ENCODE data around the gene STRA6. TPM values are rescaled to one million over a fixed set of nuclear protein-coding genes. Genes with fewer than 3 reads are reported as not detected.

STRA6 gene, protein sequence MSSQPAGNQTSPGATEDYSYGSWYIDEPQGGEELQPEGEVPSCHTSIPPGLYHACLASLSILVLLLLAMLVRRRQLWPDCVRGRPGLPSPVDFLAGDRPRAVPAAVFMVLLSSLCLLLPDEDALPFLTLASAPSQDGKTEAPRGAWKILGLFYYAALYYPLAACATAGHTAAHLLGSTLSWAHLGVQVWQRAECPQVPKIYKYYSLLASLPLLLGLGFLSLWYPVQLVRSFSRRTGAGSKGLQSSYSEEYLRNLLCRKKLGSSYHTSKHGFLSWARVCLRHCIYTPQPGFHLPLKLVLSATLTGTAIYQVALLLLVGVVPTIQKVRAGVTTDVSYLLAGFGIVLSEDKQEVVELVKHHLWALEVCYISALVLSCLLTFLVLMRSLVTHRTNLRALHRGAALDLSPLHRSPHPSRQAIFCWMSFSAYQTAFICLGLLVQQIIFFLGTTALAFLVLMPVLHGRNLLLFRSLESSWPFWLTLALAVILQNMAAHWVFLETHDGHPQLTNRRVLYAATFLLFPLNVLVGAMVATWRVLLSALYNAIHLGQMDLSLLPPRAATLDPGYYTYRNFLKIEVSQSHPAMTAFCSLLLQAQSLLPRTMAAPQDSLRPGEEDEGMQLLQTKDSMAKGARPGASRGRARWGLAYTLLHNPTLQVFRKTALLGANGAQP
- total RNA-seq = 0.34 and 3.5 TPM in 2 replicates

DNA sequence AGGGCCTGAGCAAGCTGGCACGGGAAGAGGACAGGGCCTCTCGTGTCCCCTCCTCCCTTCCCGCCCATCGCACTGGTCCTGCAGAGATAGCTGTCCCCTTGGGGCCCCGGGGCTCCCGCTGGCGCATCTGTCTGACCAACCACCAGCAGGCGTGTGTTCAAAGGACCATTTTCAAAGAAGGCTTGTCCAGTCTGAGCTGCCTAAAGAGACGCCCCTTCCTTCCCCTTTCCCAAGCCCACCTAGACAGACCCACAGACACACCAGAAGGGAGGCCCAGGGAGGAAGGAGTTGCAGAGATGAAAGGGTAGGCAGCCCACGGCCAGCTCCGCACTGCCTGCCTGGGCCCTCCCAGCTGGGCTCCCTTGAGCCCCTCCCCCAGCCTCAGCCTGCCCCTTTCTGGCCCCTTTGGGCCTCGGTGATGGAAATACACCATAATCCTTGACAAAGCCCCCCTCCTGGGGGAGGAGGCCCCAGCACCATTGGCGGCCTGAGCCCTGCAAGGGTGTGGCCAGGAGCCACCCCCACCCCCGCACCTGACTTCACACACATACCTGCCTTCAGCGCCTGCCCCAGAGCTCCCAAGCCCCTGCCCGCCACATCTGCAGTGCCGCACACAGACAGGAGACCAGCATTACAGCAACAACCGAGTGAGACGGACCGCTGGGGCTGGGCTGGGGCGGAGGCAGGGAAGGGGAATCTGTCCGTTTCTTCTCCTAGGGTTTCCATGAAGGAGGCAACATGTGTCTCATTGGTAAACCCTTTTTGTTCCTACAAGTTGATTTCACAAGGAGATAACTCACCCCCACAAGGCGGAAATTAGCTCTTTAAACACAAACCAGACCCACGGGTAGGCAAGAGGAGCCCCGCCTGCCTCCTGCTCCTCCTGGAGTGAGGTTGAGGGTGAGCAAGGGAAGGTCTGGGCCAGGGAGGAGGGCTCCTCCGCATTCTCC is at the start of gene STRA6:
Gene STRA6 (minus strand): TSS at position 336 of the 950 bp plus-strand sequence. CDS start 520 bp downstream, outside the sequence.

DNA sequence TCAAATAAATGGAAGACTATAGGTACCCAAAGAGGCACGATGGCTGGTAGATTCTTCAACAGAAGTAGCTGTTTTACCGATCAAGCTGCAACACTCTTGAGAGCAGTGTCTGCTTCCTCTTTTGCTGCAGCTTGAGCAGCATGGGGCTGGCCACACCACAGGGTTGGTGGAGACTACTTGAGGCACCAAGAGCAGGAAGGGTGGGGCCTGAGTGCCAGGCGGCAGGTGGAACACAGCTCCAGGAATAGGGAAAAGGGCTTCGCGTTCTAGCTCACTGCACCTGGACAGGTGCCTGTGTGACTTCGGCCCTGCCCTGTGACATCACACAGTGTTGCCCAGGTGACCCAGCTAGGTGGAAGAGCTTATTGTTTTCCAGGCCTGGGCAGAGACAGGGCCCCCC is 33.4 kb upstream of the STRA6 start, which contains the start of gene CCDC33:
Gene CCDC33 (plus strand): TSS at position 365 of the 400 bp plus-strand sequence. CDS start 394 bp downstream, outside the sequence.

DNA sequence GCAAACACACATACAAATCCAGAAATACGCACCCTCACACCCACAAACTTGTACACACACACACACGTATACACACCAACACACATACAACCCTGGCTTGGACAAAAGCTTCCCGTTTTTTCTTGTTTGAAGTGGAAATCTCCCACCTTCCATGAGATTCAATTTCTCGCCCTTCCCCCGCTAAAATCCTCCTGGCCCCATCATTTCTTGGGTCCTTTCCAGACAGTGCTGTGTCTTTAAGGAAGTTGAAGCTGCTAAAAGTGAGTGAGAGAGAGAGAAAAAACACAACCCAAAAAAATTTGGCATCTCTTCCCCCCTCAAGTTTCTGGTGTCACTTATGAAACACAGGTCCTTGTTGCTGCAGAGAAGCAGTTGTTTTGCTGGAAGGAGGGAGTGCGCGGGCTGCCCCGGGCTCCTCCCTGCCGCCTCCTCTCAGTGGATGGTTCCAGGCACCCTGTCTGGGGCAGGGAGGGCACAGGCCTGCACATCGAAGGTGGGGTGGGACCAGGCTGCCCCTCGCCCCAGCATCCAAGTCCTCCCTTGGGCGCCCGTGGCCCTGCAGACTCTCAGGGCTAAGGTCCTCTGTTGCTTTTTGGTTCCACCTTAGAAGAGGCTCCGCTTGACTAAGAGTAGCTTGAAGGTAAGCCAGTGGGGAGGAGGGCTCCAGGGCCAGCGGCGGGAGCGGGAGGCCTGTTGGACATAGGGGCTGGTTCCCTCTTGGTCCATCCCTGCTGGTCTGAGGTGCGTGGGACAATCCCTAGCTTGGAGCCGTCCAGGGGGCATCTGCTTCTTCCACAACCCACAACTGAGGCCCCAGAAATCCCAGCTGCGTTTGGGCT is 29.0 kb downstream of the STRA6 start, which contains the start of gene ISLR:
Gene ISLR (plus strand): TSS at position 331 of the 839 bp plus-strand sequence. CDS start 1,149 bp downstream, outside the sequence.

DNA sequence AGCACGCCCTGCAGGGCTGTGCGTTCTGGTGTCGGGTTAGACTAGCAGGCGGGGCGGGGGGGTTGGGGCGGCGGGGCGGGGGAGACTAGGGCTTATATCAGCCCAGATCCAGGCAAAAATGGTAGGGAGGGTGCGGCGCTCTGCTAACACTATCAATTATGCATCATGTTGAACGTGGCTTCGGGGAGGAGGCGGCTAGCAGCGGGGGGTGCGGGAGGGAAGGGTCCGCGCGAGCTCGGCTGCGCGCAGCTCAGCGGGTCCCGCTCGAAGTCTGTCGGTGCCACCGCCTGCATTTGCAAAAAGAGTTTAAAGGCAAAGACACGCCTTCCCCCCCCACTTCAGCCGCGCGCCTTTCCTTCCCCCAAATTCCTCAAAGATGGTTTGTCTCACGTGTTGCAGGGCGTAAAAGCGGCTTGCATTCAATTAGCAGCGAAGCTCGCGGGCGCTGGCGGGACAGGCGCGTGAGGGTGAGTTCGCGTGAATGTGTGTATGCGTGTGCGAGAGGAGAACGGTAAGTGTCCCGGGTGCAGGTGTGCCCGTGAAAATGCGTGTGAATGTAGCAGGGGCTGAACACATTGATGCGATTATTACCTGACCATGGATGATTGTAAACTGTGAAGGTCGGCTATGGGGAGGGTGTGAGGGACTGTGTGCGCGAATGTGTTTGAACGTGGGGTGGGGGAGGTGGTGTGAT is 72.3 kb downstream of the STRA6 start, which contains the start of gene ISLR2:
Gene ISLR2 (plus strand): TSS at position 432 of the 694 bp plus-strand sequence. CDS start 2,169 bp downstream, outside the sequence.

Other genes with a start within 250 kb of the STRA6 start
- gene STOML1, start 210.5 kb downstream of the STRA6 start, total RNA-seq = 7.5 and 12.0 TPM in 2 replicates
- 8.5 and 80.2 TPM in 2 replicates for gene PML, start 208.1 kb downstream of the STRA6 start, total RNA-seq
- gene GOLGA6A, start 120.2 kb downstream of the STRA6 start, total RNA-seq = under 0.01 and 0.07 TPM in 2 replicates
- gene ISLR2, start 72.2 kb downstream of the STRA6 start, total RNA-seq = under 0.01 and 0.14 TPM in 2 replicates
- not detected in 2 replicates for gene ISLR, start 29.1 kb downstream of the STRA6 start, total RNA-seq
- 0.50 TPM in 1 of 2 replicates, not detected in the other for gene CCDC33, start 33.5 kb upstream of the STRA6 start, total RNA-seq
- gene CYP11A1, start 164.9 kb upstream of the STRA6 start, total RNA-seq = under 0.01 and 0.07 TPM in 2 replicates
- gene SEMA7A, start 231.2 kb upstream of the STRA6 start, total RNA-seq = 14.0 and 20.9 TPM in 2 replicates